Parathyroid adenoma (tissue), 2 donors: ENCODE results near the gene MAD2L1.

Source experiments
- H2AFZ ChIP-seq: fragments of 300-600 bp; sonication (generic); one replicate; pipeline ENCODE4 v1.7.0; 2017; ENCODE audit warnings: antibody characterized with exemption, mild to moderate bottlenecking
- H3K27ac ChIP-seq: fragments of 300-600 bp; sonication (generic); one replicate; pipeline ENCODE4 v1.7.0; 2017
- H3K27me3 ChIP-seq: fragments of 300-600 bp; sonication (generic); one replicate; pipeline ENCODE4 v1.7.0; 2017; ENCODE audit warnings: low read length; ENCODE audit not compliant: control insufficient read depth, insufficient read depth
- H3K36me3 ChIP-seq: fragments of 300-600 bp; sonication (generic); one replicate; pipeline ENCODE4 v1.7.0; 2017; ENCODE audit warnings: low read length; ENCODE audit not compliant: control insufficient read depth, insufficient read depth
- H3K4me1 ChIP-seq: fragments of 300-600 bp; sonication (generic); one replicate; pipeline ENCODE4 v1.7.0; 2017; ENCODE audit warnings: control low read depth
- H3K4me2 ChIP-seq: fragments of 300-600 bp; sonication (generic); one replicate; pipeline ENCODE4 v1.7.0; 2017; ENCODE audit warnings: low read length
- H3K4me3 ChIP-seq: fragments of 300-600 bp; sonication (generic); one replicate; pipeline ENCODE4 v1.7.0; 2017; ENCODE audit warnings: low read depth, low read length
- H3K79me2 ChIP-seq: fragments of 300-600 bp; sonication (generic); one replicate; pipeline ENCODE4 v1.7.0; 2017; ENCODE audit warnings: control low read depth
- H3K9ac ChIP-seq: fragments of 300-600 bp; sonication (generic); one replicate; pipeline ENCODE4 v1.7.0; 2017; ENCODE audit warnings: mild to moderate bottlenecking
- H3K9me3 ChIP-seq: fragments of 300-600 bp; sonication (generic); one replicate; pipeline ENCODE4 v1.7.0; 2017; ENCODE audit warnings: low read length; ENCODE audit not compliant: control insufficient read depth
- CTCF ChIP-seq: fragments of 300-600 bp; sonication (generic); IDR thresholded peaks from one replicate; pipeline ENCODE4 v1.7.0; 2017; ENCODE audit warnings: antibody characterized with exemption, mild to moderate bottlenecking
- donor health status: primary hyperparathyroidism.

MAD2L1 gene

DNA sequence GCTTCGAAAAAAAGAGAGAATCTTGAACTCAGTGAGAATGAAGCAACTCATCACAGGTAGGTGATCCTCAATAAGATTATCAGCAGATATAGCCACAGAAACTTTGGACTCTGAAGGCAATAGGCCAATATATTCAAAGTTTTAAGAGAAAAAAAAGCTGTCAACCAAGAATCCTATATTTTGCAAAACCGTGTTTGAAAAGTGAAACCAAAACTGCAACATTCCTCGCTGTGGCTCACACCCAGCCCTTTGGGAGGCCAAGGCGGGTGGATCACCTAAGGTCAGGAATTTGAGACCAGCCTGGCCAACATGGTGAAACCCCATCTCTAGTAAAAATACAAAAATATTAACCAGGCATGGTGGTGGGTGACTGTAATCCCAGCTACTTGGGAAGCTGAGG is 22.8 kb downstream of the MAD2L1 start:
- Histone ChIP-seq H3K27ac (no peak overlapping the region), H3K36me3 (no peaks in the 10 kb centered on the region), H3K4me2 (no peak overlapping the region), H3K4me1 (no peaks in the 10 kb centered on the region), H3K27me3 (no peaks in the 10 kb centered on the region), H3K4me3 (no peak overlapping the region), H2AFZ (no peak overlapping the region), H3K9ac (no peak overlapping the region), H3K79me2 (no peaks in the 10 kb centered on the region), H3K9me3 (no peaks in the 10 kb centered on the region)
- TF ChIP-seq CTCF: no peak

GRCh38 chr4:120037411-120037810 is 29.2 kb downstream of the MAD2L1 start:
- H2AFZ ChIP-seq: no peak overlapping the region
- H3K4me2 ChIP-seq: no peak overlapping the region
- no peak for TF ChIP-seq CTCF
- H3K36me3 ChIP-seq: no peaks in the 10 kb centered on the region
- no peak overlapping the region for H3K9ac ChIP-seq
- no peaks in the 10 kb centered on the region for H3K4me1 ChIP-seq
- no peak overlapping the region for H3K27ac ChIP-seq
- H3K79me2 ChIP-seq: no peaks in the 10 kb centered on the region
- no peaks in the 10 kb centered on the region for H3K27me3 ChIP-seq
- H3K9me3 ChIP-seq: no peaks in the 10 kb centered on the region
- H3K4me3 ChIP-seq: no peak overlapping the region

DNA sequence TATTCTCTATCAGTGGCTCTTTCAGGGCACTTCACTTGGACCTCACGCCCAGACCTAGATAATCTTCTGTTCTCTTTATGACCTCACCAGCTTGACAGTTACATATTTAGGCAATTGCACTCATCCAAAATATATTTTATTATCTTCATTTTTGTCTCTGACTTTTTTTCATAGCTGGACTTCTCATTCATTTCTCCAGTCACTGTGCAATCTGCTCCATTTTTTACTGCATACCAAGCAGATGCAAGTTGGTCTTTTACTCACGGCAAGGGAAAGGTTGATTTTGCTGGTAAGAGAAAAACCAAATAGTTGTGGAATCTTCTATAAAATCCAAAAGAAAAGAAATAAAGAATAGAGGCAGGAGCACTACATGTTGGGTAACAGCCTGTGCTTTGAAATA is 31.7 kb downstream of the MAD2L1 start:
- H3K36me3 ChIP-seq: no peaks in the 10 kb centered on the region
- peak overlapping the region; percentile 50 for H2AFZ ChIP-seq
- H3K27me3 ChIP-seq: no peaks in the 10 kb centered on the region

DNA sequence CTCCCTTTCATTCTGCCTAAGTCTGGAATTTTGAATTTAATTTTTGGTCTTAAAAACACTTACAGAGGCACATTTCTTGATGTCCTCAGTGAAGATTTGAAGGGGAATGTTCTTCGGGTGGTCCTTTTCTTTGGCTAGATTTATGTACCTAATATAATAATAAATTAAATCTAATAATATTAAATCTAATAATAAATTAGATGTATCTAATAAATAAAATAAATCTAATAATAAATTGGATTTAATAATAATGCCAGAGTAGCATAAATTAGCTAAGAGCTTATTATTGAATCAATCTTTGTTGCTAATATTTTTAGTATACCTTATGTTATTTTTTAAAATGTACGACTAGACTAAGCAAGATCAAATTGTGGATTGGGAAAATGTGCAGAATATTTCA is 39.8 kb downstream of the MAD2L1 start:
- Histone ChIP-seq H3K36me3 (no peaks in the 10 kb centered on the region), H3K9ac (no peak overlapping the region), H3K27ac (no peak overlapping the region), H3K79me2 (no peaks in the 10 kb centered on the region), H3K27me3 (no peaks in the 10 kb centered on the region), H2AFZ (no peak overlapping the region), H3K4me1 (no peaks in the 10 kb centered on the region), H3K9me3 (no peaks in the 10 kb centered on the region), H3K4me3 (no peak overlapping the region), H3K4me2 (no peak overlapping the region)
- TF ChIP-seq CTCF: no peak

More for the DNA sequence above, 31.7 kb downstream of the MAD2L1 start:
- Histone ChIP-seq H3K9me3 (no peaks in the 10 kb centered on the region), H3K9ac (no peak overlapping the region), H3K27ac (no peak overlapping the region), H3K4me1 (no peaks in the 10 kb centered on the region), H3K79me2 (no peaks in the 10 kb centered on the region), H3K4me3 (no peak overlapping the region), H3K4me2 (no peak overlapping the region)
- TF ChIP-seq CTCF: no peak

DNA sequence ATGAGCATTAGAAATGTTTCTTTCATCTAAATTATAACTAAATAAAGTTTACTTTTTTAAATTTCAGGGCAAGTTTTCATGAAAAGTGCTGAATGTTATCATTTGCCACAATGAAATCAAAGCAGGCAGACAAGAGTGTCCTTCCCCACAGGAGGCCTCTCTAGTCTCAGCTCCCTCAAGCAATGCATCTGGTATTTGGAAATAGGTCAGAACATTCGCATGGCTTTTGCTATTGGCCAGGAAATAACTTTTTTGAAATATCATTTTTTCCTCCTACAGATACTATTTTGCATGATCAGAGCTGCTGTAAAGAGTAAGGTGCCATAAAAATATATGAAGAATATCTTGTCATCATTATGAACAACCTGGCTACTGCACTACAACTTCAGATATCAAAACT is 41.1 kb downstream of the MAD2L1 start:
- Histone ChIP-seq H3K9me3 (no peaks in the 10 kb centered on the region), H3K36me3 (no peaks in the 10 kb centered on the region), H3K4me1 (no peaks in the 10 kb centered on the region), H3K27me3 (no peaks in the 10 kb centered on the region), H3K4me3 (no peak overlapping the region), H2AFZ (no peak overlapping the region), H3K4me2 (no peak overlapping the region), H3K27ac (no peak overlapping the region), H3K9ac (no peak overlapping the region), H3K79me2 (no peaks in the 10 kb centered on the region)
- TF ChIP-seq CTCF: no peak
